ENCODE results near the gene FBXO47. TPM values are rescaled to one million over a fixed set of nuclear protein-coding genes. Genes with fewer than 3 reads are reported as not detected.

Gene FBXO47
- total RNA-seq, 2 experiments from 2014 or later, result 0.14 to 0.15 TPM

DNA sequence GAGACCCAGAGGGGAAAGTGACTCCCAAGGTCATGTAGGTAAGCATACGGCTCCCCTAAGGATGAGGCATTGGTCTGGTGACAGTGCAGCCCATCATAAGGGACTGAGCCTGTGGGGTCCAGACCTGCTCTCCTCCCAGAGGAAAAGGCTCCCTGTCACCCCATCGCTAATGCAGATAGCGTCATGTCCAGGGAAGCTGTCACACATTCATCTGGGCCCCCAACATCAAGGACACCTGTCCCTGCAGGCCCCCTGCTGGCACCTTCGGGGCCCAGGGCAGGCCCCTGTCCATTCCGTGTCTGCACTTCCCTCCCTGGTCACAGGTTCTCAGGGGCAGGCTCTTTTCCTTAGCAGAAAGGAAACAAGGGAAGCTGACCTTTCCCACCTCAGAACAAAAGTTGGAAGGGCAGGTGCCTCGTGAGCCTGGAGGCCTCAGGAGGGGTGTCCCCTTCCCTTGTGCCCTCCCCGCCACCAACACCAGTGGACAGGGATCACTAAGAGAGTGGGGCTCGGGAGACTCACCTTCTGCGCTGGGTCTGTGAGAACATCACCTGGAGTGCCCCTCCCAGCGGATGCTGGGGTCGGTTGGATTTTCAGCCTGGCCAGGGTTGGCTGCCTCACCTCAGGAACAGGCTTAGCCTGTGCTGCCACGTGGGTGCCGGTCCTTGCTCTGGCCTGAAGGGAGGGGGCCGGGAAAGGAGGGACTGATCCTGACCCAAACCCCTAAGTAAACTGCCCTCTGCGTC is 59.1 kb downstream of the FBXO47 start:
- intact Hi-C loops (cut with micrococcal nuclease), result no loop called here

DNA sequence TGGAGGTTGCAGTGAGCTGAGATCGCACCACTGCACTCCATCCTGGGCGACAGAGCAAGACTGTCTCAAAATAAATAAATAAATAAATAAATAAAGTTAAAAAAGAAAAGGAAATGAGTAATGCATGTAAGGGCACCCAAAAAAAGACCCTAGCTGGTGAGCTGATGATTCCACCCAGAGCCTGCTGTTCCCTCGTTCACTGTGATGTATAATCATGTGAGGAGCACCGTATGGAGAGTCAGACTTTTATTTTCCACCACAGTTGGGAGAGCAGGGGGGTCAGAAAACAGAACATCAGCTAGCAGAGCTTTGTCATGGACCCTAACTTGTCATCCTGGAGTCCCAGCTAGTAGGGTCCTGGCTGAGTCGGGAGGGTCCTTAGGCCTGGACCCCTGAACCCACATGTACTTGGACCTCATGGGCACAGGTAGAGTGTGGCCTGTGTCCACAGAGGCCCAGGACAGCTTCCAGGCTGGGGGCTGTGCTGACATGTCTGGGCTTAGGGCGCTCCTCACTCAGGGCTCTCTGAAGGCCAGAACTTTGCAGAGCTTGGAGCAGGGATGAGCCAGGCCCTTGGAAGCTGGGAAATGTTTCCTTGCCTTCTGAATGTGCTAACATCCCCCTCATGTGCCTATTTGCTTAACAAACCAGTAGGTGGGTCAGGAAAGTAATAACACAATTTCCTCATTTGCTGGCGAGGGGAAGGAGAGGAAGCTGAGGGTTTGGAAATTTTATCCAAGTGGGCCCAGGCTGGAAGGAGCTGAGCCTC is 60.6 kb downstream of the FBXO47 start:
- peaks cover 28% of the 10 kb centered on the region for H3K4me1 Mint-ChIP-seq (ENCODE audit: low read depth)
- no peak overlapping the region for H3K4me3 Mint-ChIP-seq
- H3K36me3 Mint-ChIP-seq (ENCODE audit: low read depth), result peaks cover 10% of the 10 kb centered on the region
- intact Hi-C loops (cut with micrococcal nuclease), result no loop called here
- H3K27me3 Mint-ChIP-seq (ENCODE audit: low read depth), result no peaks in the 10 kb centered on the region
- no peaks in the 10 kb centered on the region for H3K9me3 Mint-ChIP-seq
- H3K27ac Mint-ChIP-seq, result peak overlapping the region; percentile 48
- CTCF ChIA-PET, result interaction anchor here (1.2 to 2.7 kb wide), 4 partner anchors 10 to 258 kb away, joined by 3 to 8 read pairs (median 4); partner anchors contain the start of gene LASP1NB
- no peak for DNase-seq

More for the DNA sequence above, 59.1 kb downstream of the FBXO47 start:
- Mint-ChIP-seq H3K36me3 (ENCODE audit: low read depth) (peaks cover 10% of the 10 kb centered on the region), H3K27me3 (ENCODE audit: low read depth) (no peaks in the 10 kb centered on the region), H3K4me3 (no peak overlapping the region), H3K9me3 (no peaks in the 10 kb centered on the region), H3K27ac (peak overlapping the region; percentile 56), H3K4me1 (ENCODE audit: low read depth) (peaks cover 25% of the 10 kb centered on the region)
- CTCF ChIA-PET, result interaction anchor here (0.8 to 2.7 kb wide), 4 partner anchors 11 to 75 kb away, joined by 3 to 8 read pairs (median 4); partner anchors contain the start of gene LASP1NB
- no peak for DNase-seq

DNA sequence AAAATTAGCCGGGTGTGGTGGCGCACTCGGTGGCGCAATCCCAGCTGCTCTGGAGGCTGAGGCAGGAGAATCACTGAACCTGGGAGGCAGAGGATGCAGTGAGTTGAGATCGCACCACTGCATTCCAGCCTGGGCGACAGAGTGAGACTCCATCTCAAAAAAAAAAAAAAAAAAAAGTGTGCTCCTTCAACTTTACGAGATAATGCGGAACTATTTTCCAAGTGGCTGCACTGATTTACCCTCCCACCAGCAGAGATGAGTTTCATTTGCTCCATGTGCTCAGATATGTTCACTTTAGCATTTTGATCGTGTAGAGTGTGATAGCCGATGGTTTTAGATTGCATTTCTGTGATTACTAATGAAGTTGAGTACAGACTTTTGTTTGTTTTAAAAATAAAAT is 61.8 kb downstream of the FBXO47 start:
- H3K4me3 Mint-ChIP-seq, result no peak overlapping the region
- H3K27ac Mint-ChIP-seq, result no peak overlapping the region
- intact Hi-C loops (cut with micrococcal nuclease), result no loop called here
- H3K4me1 Mint-ChIP-seq (ENCODE audit: low read depth), result peaks cover 37% of the 10 kb centered on the region
- H3K36me3 Mint-ChIP-seq (ENCODE audit: low read depth), result peaks cover 10% of the 10 kb centered on the region
- H3K27me3 Mint-ChIP-seq (ENCODE audit: low read depth), result no peaks in the 10 kb centered on the region
- H3K9me3 Mint-ChIP-seq, result no peaks in the 10 kb centered on the region
- no peak for DNase-seq
- CTCF ChIA-PET, result no interaction called here

DNA sequence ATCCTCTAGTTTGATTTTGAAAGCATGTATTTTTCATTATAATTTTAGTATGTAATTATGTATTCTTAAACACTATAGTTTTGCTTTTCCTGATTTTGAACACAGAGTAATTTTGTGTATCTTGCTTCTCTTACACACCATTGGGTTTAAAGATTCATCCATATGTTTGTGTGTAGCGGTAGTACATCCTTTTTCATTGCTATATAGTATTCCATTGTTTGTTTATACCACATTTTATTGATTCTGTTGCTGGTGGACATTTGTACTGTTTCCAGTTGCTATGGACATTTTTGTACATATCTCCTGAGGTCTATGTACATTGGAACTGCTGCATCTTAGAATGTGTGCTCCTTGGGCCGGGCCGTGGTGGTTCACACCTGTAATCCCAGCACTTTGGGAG is 62.3 kb downstream of the FBXO47 start:
- H3K27ac Mint-ChIP-seq, result no peak overlapping the region
- intact Hi-C loops (cut with micrococcal nuclease), result no loop called here
- H3K4me1 Mint-ChIP-seq (ENCODE audit: low read depth), result peaks cover 37% of the 10 kb centered on the region
- no peaks in the 10 kb centered on the region for H3K9me3 Mint-ChIP-seq
- DNase-seq, result no peak
- H3K4me3 Mint-ChIP-seq, result no peak overlapping the region
- peaks cover 10% of the 10 kb centered on the region for H3K36me3 Mint-ChIP-seq (ENCODE audit: low read depth)
- no peaks in the 10 kb centered on the region for H3K27me3 Mint-ChIP-seq (ENCODE audit: low read depth)
- CTCF ChIA-PET, result no interaction called here

DNA sequence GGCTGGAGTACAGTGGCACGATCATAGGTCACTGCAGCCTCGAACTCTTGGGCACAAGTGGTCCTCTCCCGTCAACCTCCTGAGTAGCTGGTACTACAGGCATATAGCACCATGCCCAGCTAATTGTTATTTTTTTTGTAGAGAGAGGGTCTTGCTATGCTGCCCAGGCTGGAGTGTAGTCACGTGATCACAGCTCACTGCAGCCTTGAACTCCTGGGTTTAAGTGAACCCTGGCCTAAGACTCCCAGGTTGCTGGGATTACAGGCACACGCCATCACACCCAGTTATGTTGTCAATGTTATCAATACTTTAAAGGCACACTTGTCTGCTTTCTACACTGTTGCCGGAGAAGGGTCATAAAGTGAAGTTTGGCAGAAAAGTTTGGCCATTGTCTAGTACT is 63.8 kb downstream of the FBXO47 start:
- CTCF ChIA-PET, result interaction anchor here (0.6 to 1.0 kb wide), 2 partner anchors 11 to 34 kb away, joined by 3 read pairs; no protein-coding TSS in a partner anchor
- H3K4me3 Mint-ChIP-seq, result no peak overlapping the region
- no peaks in the 10 kb centered on the region for H3K27me3 Mint-ChIP-seq (ENCODE audit: low read depth)
- H3K9me3 Mint-ChIP-seq, result no peaks in the 10 kb centered on the region
- intact Hi-C loops (cut with micrococcal nuclease), result no loop called here
- H3K36me3 Mint-ChIP-seq (ENCODE audit: low read depth), result peaks cover 14% of the 10 kb centered on the region
- H3K27ac Mint-ChIP-seq, result no peak overlapping the region
- DNase-seq, result no peak
- peaks cover 47% of the 10 kb centered on the region for H3K4me1 Mint-ChIP-seq (ENCODE audit: low read depth)

DNA sequence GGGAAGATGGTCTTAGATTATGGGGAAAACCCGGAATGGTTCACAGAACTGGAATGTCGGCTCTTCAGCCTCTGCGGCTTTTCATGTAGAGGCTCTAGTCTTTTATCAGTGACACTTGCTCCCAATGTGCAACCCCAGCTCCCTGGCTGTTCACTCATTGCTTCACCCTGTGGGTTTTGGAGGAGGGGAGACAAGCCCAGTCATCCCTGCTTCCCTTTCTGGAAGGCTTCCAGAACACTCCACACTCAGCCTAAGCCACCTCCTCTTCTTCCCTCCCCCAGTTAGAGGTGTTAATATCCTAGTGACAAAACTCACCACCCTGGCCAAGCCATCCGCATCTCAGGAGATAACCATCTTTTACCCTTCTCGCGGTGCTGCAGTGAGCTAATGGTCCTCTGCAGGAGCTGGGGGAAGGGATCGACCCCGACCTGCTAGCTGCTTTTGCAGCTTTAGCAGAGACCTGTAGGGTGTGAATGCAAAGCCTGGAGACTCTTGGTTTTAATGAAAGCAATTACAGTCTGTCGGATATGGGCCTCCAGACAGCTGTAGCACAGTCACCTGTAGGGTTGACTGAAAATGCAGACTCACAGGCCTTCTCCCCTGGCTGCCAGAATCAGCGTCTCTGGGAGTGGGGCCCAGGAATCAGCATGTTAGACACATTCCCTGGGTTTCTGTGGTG is 66.1 kb downstream of the FBXO47 start:
- H3K36me3 Mint-ChIP-seq (ENCODE audit: low read depth), result peaks cover 24% of the 10 kb centered on the region
- peaks cover 53% of the 10 kb centered on the region for H3K4me1 Mint-ChIP-seq (ENCODE audit: low read depth)
- H3K27ac Mint-ChIP-seq, result peak overlapping the region; percentile 73
- no peak for DNase-seq
- CTCF ChIA-PET, result interaction anchor here (0.6 to 2.1 kb wide), 4 partner anchors 16 to 244 kb away, joined by 3 to 5 read pairs (median 3); no protein-coding TSS in a partner anchor
- no peaks in the 10 kb centered on the region for H3K9me3 Mint-ChIP-seq
- no peaks in the 10 kb centered on the region for H3K27me3 Mint-ChIP-seq (ENCODE audit: low read depth)
- H3K4me3 Mint-ChIP-seq, result no peak overlapping the region
- intact Hi-C loops (cut with micrococcal nuclease), result no loop called here

DNA sequence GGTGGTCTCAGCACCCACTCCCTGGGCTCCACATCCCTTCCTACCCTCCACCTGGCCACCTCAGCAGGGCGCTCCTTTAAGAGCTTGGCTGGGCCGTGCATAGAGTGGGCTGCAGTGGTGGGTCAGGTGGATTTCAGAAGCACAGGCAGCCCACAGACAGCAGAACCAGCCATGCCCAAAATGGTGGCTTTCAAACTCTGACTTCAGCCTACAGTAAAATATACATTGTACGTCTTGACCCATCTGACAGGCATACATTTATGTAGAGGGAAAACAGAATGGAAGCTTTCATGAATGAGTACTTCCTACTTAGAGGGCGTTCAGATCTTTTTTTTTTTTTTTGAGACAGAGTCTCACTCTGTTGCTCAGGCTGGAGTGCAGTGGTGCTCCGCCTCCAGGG is 67.8 kb downstream of the FBXO47 start:
- Mint-ChIP-seq H3K27ac (peak overlapping the region; percentile 95), H3K4me3 (peak overlapping the region; percentile 67), H3K9me3 (no peaks in the 10 kb centered on the region), H3K4me1 (ENCODE audit: low read depth) (peaks cover 48% of the 10 kb centered on the region), H3K36me3 (ENCODE audit: low read depth) (peaks cover 18% of the 10 kb centered on the region), H3K27me3 (ENCODE audit: low read depth) (no peaks in the 10 kb centered on the region)
- intact Hi-C loops (cut with micrococcal nuclease), result loop anchor here (2.0 to 5.0 kb wide), 2 partner anchors 45 to 158 kb away; no protein-coding TSS in a partner anchor
- CTCF ChIA-PET, result interaction anchor here (0.6 to 4.1 kb wide), 7 partner anchors 17 to 649 kb away, joined by 3 to 26 read pairs (median 5); partner anchors contain the start of gene LASP1NB
- no peak for DNase-seq

DNA sequence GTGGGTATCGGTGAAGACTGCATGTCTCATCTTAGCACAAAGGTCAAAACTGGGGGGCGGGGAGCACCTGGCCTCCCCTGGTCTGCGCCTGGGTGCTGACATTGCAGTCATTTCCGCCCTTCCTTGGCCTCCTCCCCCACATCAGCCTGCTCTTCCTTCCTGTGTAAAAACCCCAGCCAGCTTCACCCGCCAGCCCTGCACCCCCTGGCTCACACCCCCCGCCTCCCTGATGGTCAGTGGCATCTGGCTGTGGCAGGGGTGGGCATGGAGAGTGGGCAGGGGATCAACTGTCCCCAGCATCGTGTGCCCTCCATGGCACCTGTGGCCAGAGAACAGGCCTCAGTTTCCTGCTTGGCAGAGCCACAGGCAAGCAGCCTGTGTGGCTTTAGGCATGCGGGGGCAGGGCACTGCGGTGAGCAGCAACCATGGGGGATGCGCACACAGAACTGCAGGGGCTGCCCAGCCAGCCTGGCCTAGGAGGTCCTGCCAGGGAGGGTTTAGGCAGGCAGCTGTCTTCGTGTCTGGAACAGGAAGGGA is 68.3 kb downstream of the FBXO47 start:
- peaks cover 20% of the 10 kb centered on the region for H3K36me3 Mint-ChIP-seq (ENCODE audit: low read depth)
- H3K27ac Mint-ChIP-seq, result peak overlapping the region; percentile 95
- peaks cover 54% of the 10 kb centered on the region for H3K4me1 Mint-ChIP-seq (ENCODE audit: low read depth)
- peak overlapping the region; percentile 67 for H3K4me3 Mint-ChIP-seq
- no peaks in the 10 kb centered on the region for H3K9me3 Mint-ChIP-seq
- peak; percentile 96 for DNase-seq
- intact Hi-C loops (cut with micrococcal nuclease), result loop anchor here (1.0 to 5.0 kb wide), 5 partner anchors 15 to 158 kb away; no protein-coding TSS in a partner anchor
- CTCF ChIA-PET, result interaction anchor here (0.6 to 4.1 kb wide), 9 partner anchors 16 to 650 kb away, joined by 3 to 26 read pairs (median 4); partner anchors contain the start of genes LASP1 and LASP1NB
- H3K27me3 Mint-ChIP-seq (ENCODE audit: low read depth), result no peaks in the 10 kb centered on the region

DNA sequence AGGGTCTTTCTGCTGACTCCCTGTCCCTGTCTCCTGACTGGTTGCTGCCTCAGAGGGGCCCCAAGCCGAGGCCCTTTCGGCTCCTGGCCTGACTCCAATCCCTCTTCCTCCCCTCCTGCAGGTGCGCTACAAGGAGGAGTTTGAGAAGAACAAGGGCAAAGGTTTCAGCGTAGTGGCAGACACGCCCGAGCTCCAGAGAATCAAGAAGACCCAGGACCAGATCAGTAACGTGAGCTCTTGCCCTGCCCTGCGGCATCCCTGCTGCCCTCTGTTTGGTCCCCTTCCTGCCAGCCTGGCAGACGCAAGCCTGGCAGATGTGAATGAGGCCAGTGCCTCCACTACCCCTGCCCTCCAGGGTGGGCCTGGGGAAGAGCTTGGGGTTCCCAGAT is 68.9 kb downstream of the FBXO47 start:
- CTCF ChIA-PET, result interaction anchor here (1.0 to 4.1 kb wide), 10 partner anchors 11 to 87 kb away, joined by 3 to 26 read pairs (median 4); partner anchors contain the start of genes LASP1 and LASP1NB
- intact Hi-C loops (cut with micrococcal nuclease), result loop anchor here (1.0 to 5.0 kb wide), 5 partner anchors 14 to 159 kb away; no protein-coding TSS in a partner anchor
- Mint-ChIP-seq H3K9me3 (no peaks in the 10 kb centered on the region), H3K27me3 (ENCODE audit: low read depth) (no peaks in the 10 kb centered on the region), H3K4me1 (ENCODE audit: low read depth) (peaks cover 57% of the 10 kb centered on the region), H3K36me3 (ENCODE audit: low read depth) (peaks cover 16% of the 10 kb centered on the region), H3K27ac (peak overlapping the region; percentile 95), H3K4me3 (peak overlapping the region; percentile 67)
- peak; percentile 60 for DNase-seq

DNA sequence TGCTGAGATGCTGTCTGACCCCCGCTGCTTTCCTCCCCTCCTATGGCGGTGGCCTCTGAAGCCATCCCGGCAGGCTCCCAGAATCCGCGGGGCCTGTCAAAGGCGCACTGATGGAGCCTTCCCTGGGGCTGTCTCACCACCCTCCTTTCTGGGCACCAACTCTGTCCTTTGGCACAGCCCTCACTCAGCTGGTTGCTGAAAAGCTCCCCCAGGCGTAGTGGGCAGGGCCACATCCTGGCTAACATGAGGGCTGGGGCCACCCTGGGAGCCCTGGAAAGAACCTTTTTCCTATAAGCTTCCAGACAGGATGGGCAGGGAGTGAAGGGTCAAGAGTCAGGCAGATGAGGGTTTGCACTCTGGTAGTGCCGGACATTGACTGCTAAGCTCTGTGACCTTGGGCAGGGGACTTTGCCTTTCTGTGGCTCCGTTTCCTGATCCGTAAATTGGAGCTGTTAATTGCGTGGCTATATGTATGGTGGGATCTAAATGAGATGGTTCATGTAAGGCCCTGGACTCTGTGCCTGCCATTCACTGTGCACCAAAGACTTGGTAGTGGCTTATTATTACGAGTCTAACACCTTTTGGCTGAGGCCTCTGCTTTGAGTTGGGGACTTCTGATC is 69.4 kb downstream of the FBXO47 start:
- Mint-ChIP-seq H3K4me3 (peak overlapping the region; percentile 67), H3K27ac (peak overlapping the region; percentile 95), H3K4me1 (ENCODE audit: low read depth) (peaks cover 62% of the 10 kb centered on the region), H3K9me3 (no peaks in the 10 kb centered on the region), H3K27me3 (ENCODE audit: low read depth) (no peaks in the 10 kb centered on the region), H3K36me3 (ENCODE audit: low read depth) (peaks cover 16% of the 10 kb centered on the region)
- intact Hi-C loops (cut with micrococcal nuclease), result loop anchor here (1.0 to 5.0 kb wide), 5 partner anchors 13 to 160 kb away; no protein-coding TSS in a partner anchor
- CTCF ChIA-PET, result interaction anchor here (0.6 to 4.1 kb wide), 9 partner anchors 10 to 200 kb away, joined by 3 to 26 read pairs (median 4); partner anchors contain the start of genes LASP1 and LASP1NB
- no peak for DNase-seq

DNA sequence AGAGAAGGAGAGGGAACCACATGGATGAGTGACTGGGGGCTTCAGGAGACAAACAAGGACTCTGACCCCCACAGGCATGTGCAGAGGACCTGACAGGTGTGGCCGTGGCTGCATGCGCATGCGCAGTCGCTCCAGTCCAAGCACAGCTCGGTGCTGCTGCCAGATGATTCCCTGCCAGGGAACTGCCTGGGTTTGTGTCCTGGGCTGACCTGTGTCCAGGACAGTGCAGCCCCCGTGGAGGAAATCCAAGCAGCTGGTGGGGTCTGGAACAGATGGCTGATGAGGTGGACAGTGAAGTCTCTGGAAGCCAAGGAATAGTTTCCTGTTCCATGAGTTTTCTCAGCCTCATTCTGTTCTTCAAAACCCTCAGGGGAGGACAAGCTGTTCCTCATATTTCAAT is 70.0 kb downstream of the FBXO47 start:
- H3K27ac Mint-ChIP-seq, result peak overlapping the region; percentile 95
- H3K9me3 Mint-ChIP-seq, result no peaks in the 10 kb centered on the region
- CTCF ChIA-PET, result interaction anchor here (0.6 to 4.1 kb wide), 6 partner anchors 9 to 200 kb away, joined by 3 to 26 read pairs (median 4); no protein-coding TSS in a partner anchor
- peaks cover 16% of the 10 kb centered on the region for H3K36me3 Mint-ChIP-seq (ENCODE audit: low read depth)
- no peak for DNase-seq
- H3K4me3 Mint-ChIP-seq, result no peak overlapping the region
- H3K4me1 Mint-ChIP-seq (ENCODE audit: low read depth), result peaks cover 68% of the 10 kb centered on the region
- H3K27me3 Mint-ChIP-seq (ENCODE audit: low read depth), result no peaks in the 10 kb centered on the region
- intact Hi-C loops (cut with micrococcal nuclease), result loop anchor here (5.0 kb wide), 1 partner anchor 160 kb away; no protein-coding TSS in a partner anchor

Measured in activated naive CD4-positive, alpha-beta T cell treated with anti-CD3 and anti-CD28 coated beads for 36 hours (primary cell).